Measurements from ENCODE around the gene EVI5L.

The EVI5L gene

GRCh38 chr19:7913652-7914051, 83.6 kb downstream of the EVI5L start:
- no peak for DNase-seq (ENCODE audit: low read depth, low spot score)
- Histone ChIP-seq H3K4me1 (ENCODE audit: control insufficient read depth, insufficient read depth, low read length) (no peaks in the 10 kb centered on the region; the same call in 1 of the 2 replicates), H3K36me3 (ENCODE audit: control insufficient read depth, insufficient read depth, low read length) (peaks cover 28% of the 10 kb centered on the region), H3K27me3 (ENCODE audit: control insufficient read depth, insufficient read depth, low read length) (peaks cover 13% of the 10 kb centered on the region), H3K4me3 (ENCODE audit: low read length) (no peak overlapping the region), H3K9me3 (ENCODE audit: control insufficient read depth, insufficient read depth, low read length) (no peaks in the 10 kb centered on the region), H3K27ac (ENCODE audit: low read length) (no peak overlapping the region)
- no CpG with 5 or more reads among the region's 10 CpGs for WGBS (ENCODE audit: insufficient coverage, insufficient read length)

DNA sequence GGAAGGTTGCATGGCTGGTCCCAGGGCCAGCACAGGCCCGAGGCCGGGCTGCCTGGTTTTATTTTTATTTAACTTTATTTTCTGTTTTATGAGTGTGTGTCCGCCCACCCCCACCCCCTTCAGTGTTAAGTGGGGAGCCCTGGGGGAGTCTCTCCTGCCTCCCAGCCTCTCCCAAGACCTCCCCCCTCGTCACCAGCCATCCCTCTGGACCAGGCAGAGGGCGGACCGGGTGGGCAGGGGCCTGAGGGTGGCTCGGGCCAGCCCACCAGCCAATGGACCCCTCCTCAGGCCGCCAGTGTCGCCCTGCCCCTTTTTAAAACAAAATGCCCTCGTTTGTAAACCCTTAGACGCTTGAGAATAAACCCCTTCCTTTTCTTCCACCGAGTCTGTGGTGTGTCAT, 84.1 kb downstream of the EVI5L start:
- Histone ChIP-seq H3K27me3 (ENCODE audit: control insufficient read depth, insufficient read depth, low read length) (peaks cover 13% of the 10 kb centered on the region), H3K4me1 (ENCODE audit: control insufficient read depth, insufficient read depth, low read length) (no peaks in the 10 kb centered on the region; the same call in 1 of the 2 replicates), H3K9me3 (ENCODE audit: control insufficient read depth, insufficient read depth, low read length) (no peaks in the 10 kb centered on the region), H3K36me3 (ENCODE audit: control insufficient read depth, insufficient read depth, low read length) (peaks cover 26% of the 10 kb centered on the region), H3K27ac (ENCODE audit: low read length) (no peak overlapping the region), H3K4me3 (ENCODE audit: low read length) (no peak overlapping the region)
- WGBS (ENCODE audit: insufficient coverage, insufficient read length), result no CpG with 5 or more reads among the region's 12 CpGs
- DNase-seq (ENCODE audit: low read depth, low spot score), result no peak

Data from iPS DF 6.9 (cell line).